Subcutaneous adipose tissue (tissue), 4 donors: ENCODE measurements around the gene GPR35. TPM values are rescaled to one million over a fixed set of nuclear protein-coding genes. Genes with fewer than 3 reads are reported as not detected.

Experiments used
- total RNA-seq, 4 donors: library from RNA; depleted of rRNA; stranded (reverse); fragments of >200 nt; gene quantifications; one replicate each; pipeline ENCODE4 v1.1.0, GENCODE V29; 2016
- TF ChIP-seq, protein P1 (sequence below): fragments of 450-650 bp; IDR thresholded peaks from one replicate; pipeline ENCODE4 v1.5.1; 2016; ENCODE audit warnings: low read depth, mild to moderate bottlenecking, control low read depth, antibody characterized with exemption, moderate library complexity

Gene GPR35
- total RNA-seq, 4 donors from 2014 or later = 0.44 to 3.9 (median 0.94) TPM; not detected in 1

DNA sequence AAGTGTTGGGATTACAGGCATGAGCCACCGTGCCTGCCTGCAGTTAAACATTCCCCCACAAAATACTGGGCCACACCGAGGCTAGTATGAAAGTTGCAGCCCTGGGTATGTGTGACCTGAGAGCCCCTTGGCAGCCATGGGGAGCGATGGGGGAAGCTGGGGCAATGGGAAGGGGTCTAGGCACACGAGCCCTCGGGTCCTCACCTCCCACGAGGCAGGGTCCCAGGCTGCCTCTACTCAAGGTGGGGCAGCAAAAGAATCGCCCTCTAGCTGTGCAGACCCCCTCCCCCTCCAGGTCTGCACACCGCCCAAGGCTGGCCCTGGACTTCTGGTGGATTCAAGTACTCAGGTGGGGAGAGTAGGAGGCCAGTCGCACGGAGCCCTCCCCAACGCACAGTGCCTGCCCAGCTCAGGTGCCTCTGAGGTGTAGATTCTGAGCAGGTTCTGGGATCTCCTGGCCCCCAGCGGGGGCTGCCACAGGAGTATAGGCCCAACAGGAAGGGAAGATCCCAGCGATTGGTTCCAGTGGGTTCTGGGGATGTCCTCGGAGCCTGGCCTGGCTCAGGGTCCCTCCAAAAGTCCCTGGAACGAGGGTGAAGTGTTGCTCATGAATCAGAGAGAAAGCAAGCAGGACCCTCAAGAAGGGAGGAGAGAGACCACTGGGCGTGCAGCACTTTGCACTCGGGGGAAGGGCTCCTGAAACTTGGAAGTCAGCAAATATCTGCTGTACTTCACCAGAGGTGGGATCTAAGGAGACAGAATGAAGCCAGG lies 2.6 kb downstream of the GPR35 start:
- TF ChIP-seq, protein P1, sequence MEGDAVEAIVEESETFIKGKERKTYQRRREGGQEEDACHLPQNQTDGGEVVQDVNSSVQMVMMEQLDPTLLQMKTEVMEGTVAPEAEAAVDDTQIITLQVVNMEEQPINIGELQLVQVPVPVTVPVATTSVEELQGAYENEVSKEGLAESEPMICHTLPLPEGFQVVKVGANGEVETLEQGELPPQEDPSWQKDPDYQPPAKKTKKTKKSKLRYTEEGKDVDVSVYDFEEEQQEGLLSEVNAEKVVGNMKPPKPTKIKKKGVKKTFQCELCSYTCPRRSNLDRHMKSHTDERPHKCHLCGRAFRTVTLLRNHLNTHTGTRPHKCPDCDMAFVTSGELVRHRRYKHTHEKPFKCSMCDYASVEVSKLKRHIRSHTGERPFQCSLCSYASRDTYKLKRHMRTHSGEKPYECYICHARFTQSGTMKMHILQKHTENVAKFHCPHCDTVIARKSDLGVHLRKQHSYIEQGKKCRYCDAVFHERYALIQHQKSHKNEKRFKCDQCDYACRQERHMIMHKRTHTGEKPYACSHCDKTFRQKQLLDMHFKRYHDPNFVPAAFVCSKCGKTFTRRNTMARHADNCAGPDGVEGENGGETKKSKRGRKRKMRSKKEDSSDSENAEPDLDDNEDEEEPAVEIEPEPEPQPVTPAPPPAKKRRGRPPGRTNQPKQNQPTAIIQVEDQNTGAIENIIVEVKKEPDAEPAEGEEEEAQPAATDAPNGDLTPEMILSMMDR = no peak

DNA sequence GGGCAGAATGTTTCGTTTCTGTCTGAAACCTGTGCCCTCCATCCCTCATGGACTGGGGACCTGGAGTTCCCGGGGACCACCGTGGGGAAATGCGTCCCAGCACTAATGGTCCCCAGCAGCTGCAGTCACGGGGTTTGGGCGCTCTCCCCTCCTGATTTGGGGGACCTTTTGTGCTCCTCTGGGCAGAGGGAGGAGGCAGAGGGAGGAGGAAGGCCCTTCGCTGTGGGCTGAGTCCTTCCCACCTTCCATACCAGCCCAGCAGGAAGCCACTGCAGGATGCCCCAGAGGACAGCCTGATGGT lies 3.2 kb downstream of the GPR35 start:
- TF ChIP-seq, protein P1 = no peak

DNA sequence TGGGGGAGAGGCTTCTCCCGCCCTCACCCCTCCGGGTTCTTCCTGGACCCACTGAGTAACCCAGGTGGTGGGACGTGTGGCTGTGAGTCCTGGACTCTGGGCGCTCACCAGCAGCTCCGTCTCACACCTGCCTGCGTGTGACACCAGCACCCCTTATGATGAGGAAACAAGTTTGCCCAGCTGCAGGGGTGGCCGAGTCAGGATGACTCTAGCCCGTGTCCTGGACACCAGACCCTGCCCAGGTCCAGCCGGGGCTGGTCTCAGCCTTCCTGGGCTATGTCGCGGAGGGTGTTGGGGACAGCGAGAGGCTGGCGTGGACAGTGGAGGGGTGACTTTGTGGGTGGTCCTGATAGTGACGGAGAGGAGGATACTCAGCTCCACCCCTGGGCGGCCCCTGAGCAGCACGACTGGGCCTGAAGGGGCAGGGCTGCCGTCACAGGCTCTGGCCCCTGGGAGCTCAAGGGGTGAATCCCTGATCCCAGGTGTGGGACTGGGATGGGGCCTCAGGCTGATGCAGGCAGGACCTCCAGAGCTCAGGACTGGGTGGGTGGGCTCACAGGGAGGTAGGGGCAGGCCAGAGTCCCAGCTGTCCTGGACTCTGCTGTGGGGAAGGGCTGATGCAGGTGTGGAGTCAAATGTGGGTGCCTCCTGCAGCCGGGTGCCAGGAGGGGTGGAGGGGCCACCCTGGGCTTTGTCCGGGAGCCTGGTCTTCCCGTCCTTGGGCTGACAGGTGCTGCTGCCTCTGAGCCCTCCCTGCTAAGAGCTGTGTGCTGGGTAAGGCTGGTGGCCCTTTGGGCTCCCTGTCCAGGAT lies 3.7 kb downstream of the GPR35 start:
- TF ChIP-seq, protein P1 = no peak

DNA sequence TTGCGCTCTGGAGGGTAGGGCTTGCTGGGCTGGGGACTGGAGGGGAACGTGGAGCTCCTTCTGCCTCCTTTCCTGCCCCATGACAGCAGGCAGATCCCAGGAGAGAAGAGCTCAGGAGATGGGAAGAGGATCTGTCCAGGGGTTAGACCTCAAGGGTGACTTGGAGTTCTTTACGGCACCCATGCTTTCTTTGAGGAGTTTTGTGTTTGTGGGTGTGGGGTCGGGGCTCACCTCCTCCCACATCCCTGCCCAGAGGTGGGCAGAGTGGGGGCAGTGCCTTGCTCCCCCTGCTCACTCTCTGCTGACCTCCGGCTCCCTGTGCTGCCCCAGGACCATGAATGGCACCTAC lies 4.3 kb downstream of the GPR35 start:
- TF ChIP-seq, protein P1 = no peak

DNA sequence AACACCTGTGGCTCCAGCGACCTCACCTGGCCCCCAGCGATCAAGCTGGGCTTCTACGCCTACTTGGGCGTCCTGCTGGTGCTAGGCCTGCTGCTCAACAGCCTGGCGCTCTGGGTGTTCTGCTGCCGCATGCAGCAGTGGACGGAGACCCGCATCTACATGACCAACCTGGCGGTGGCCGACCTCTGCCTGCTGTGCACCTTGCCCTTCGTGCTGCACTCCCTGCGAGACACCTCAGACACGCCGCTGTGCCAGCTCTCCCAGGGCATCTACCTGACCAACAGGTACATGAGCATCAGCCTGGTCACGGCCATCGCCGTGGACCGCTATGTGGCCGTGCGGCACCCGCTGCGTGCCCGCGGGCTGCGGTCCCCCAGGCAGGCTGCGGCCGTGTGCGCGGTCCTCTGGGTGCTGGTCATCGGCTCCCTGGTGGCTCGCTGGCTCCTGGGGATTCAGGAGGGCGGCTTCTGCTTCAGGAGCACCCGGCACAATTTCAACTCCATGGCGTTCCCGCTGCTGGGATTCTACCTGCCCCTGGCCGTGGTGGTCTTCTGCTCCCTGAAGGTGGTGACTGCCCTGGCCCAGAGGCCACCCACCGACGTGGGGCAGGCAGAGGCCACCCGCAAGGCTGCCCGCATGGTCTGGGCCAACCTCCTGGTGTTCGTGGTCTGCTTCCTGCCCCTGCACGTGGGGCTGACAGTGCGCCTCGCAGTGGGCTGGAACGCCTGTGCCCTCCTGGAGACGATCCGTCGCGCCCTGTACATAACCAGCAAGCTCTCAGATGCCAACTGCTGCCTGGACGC lies 4.9 kb downstream of the GPR35 start:
- TF ChIP-seq, protein P1 = no peak

DNA sequence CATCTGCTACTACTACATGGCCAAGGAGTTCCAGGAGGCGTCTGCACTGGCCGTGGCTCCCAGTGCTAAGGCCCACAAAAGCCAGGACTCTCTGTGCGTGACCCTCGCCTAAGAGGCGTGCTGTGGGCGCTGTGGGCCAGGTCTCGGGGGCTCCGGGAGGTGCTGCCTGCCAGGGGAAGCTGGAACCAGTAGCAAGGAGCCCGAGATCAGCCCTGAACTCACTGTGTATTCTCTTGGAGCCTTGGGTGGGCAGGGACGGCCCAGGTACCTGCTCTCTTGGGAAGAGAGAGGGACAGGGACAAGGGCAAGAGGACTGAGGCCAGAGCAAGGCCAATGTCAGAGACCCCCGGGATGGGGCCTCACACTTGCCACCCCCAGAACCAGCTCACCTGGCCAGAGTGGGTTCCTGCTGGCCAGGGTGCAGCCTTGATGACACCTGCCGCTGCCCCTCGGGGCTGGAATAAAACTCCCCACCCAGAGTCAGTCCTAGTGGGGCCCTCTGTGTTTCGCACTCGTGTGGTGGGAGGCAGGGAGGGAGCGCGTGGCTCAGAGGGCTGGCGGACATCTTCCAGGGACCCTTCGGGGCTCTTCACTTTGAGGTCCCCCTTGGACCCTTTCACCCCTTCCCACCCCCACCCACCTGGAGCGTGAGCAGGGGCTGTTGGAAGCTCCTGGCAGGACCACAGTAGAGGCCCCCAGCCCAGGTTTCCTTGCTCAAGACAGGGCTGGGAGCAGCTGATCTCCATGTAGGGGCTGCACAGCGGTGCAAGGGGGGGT lies 5.7 kb downstream of the GPR35 start:
- TF ChIP-seq, protein P1 = no peak
